ENCODE measurements around the gene SPEF1. TPM values are rescaled to one million over a fixed set of nuclear protein-coding genes. Genes with fewer than 3 reads are reported as not detected.

SPEF1 gene
- total and polyA plus RNA-seq, 2 of the 13 experiments (the other 11 are each of a cell fraction or from before 2014, with no cell fraction given), result 0.11 to 0.27 TPM

GRCh38 chr20:3744806-3745685 is 36.2 kb downstream of the SPEF1 start (continued):
- TF ChIP-seq CERS6 (CRISPR knock-in tag; IDR thresholded peaks at IDR 0.05), result no peak
- TF ChIP-seq FOXJ3 (CRISPR knock-in tag; IDR thresholded peaks at IDR 0.05; ENCODE audit: borderline replicate concordance), result no peak
- TF ChIP-seq FOSL2 (CRISPR knock-in tag; IDR thresholded peaks at IDR 0.05), result peak; percentile 82
- TF ChIP-seq HES4 (CRISPR knock-in tag; IDR thresholded peaks at IDR 0.05; ENCODE audit: borderline replicate concordance), result 0 out of 2 replicates have a peak, but pooled peaks have one; percentile 15
- peak; percentile 23 for TF ChIP-seq ZNF883 (CRISPR knock-in tag; IDR thresholded peaks at IDR 0.05; ENCODE audit: not compliant biosample characterization)
- TF ChIP-seq ZNF430 (CRISPR knock-in tag; IDR thresholded peaks at IDR 0.05), result 0 out of 2 replicates have a peak, but pooled peaks have one; percentile 30
- TF ChIP-seq ZNF598 (CRISPR knock-in tag; IDR thresholded peaks at IDR 0.05; ENCODE audit: borderline replicate concordance), result 0 out of 2 replicates have a peak, but pooled peaks have one; percentile 17
- no peak for TF ChIP-seq ZNF484 (CRISPR knock-in tag; IDR thresholded peaks at IDR 0.05; ENCODE audit: borderline replicate concordance, low read depth)
- peak; percentile 66; the same call in 1 of the 2 replicates for TF ChIP-seq SP4 (CRISPR knock-in tag; IDR thresholded peaks at IDR 0.05)
- no peak for TF ChIP-seq THAP7 (CRISPR knock-in tag; IDR thresholded peaks at IDR 0.05)
- no peak for TF ChIP-seq ZBTB44 (CRISPR knock-in tag; IDR thresholded peaks at IDR 0.05)
- no peak for TF ChIP-seq POLR2AphosphoS5 (IDR thresholded peaks at IDR 0.05; ENCODE audit: low read depth, low read length)
- TF ChIP-seq THAP8 (CRISPR knock-in tag; IDR thresholded peaks at IDR 0.05; ENCODE audit: borderline replicate concordance), result no peak
- no peak for TF ChIP-seq ZNF510 (CRISPR knock-in tag; IDR thresholded peaks at IDR 0.05; ENCODE audit: low read depth)
- no peak for TF ChIP-seq ZBTB49 (CRISPR knock-in tag; IDR thresholded peaks at IDR 0.05; ENCODE audit: borderline replicate concordance)
- no peak for TF ChIP-seq NR1H2 (CRISPR knock-in tag; IDR thresholded peaks at IDR 0.05; ENCODE audit: borderline replicate concordance, low read depth)
- no peak for TF ChIP-seq JARID2 (CRISPR knock-in tag; IDR thresholded peaks at IDR 0.05; ENCODE audit: insufficient replicate concordance)
- 0 out of 2 replicates have a peak, but pooled peaks have one; percentile 20 for TF ChIP-seq ZNF788 (CRISPR knock-in tag; IDR thresholded peaks at IDR 0.05; ENCODE audit: borderline replicate concordance)
